Endodermal cell (in vitro differentiated cells): ENCODE data around the gene F11R. TPM values are rescaled to one million over a fixed set of nuclear protein-coding genes. Genes with fewer than 3 reads are reported as not detected.
A peak's percentile ranks its signal among the peaks of the same experiment; 100 is the strongest.
"Not testable (repeated sequence)": the region's sequence is repeated elsewhere in the genome, so short reads cannot be mapped to it uniquely, and the experiment has no call there.

ENCODE experiments used
- DNase-seq: peaks from one replicate; pipeline ENCODE4 v3.0.0-alpha.2; 2017
- H3K27ac ChIP-seq: 2 replicates; pipeline ENCODE4 v1.5.1; 2013; ENCODE audit warnings: mild to moderate bottlenecking, low read depth, low read length, moderate library complexity
- H3K27me3 ChIP-seq: 2 replicates; pipeline ENCODE4 v1.6.1; 2013; ENCODE audit warnings: mild to moderate bottlenecking, low read length, moderate library complexity; ENCODE audit not compliant: insufficient read depth, control insufficient read depth, poor library complexity, severe bottlenecking
- H3K36me3 ChIP-seq: 2 replicates; pipeline ENCODE4 v1.7.0; 2013; ENCODE audit warnings: mild to moderate bottlenecking, low read length, moderate library complexity; ENCODE audit not compliant: control insufficient read depth, insufficient read depth
- H3K4me1 ChIP-seq: one replicate; pipeline ENCODE4 v1.7.0; 2013; ENCODE audit warnings: low read length; ENCODE audit not compliant: control insufficient read depth, insufficient read depth
- H3K4me3 ChIP-seq: 2 replicates; pipeline ENCODE4 v1.5.1; 2013; ENCODE audit warnings: mild to moderate bottlenecking, low read length, moderate library complexity
- H3K9ac ChIP-seq: 2 replicates; pipeline ENCODE4 v1.6.1; 2013; ENCODE audit warnings: mild to moderate bottlenecking, low read length, moderate library complexity; ENCODE audit not compliant: poor library complexity, severe bottlenecking; ENCODE audit errors: extremely low read depth
- H3K9me3 ChIP-seq: 2 replicates; pipeline ENCODE4 v1.6.1; 2013; ENCODE audit warnings: mild to moderate bottlenecking, low read length, moderate library complexity; ENCODE audit not compliant: control insufficient read depth
- H3K27ac Mint-ChIP-seq: 2 replicates; pipeline ENCODE4 v1.8.0; 2020; ENCODE audit warnings: mixed read lengths
- H3K27me3 Mint-ChIP-seq: 2 replicates; pipeline ENCODE4 v1.8.0; 2021; ENCODE audit warnings: mild to moderate bottlenecking, mixed read lengths; ENCODE audit not compliant: insufficient read depth
- H3K36me3 Mint-ChIP-seq: 2 replicates; pipeline ENCODE4 v1.8.0; 2020; ENCODE audit warnings: low read depth, mixed read lengths
- H3K4me1 Mint-ChIP-seq: 2 replicates; pipeline ENCODE4 v1.8.0; 2020; ENCODE audit warnings: mixed read lengths
- H3K4me3 Mint-ChIP-seq: 2 replicates; pipeline ENCODE4 v1.8.0; 2020; ENCODE audit warnings: mild to moderate bottlenecking, moderate library complexity, mixed read lengths
- H3K9me3 Mint-ChIP-seq: 2 replicates; pipeline ENCODE4 v1.8.0; 2020; ENCODE audit warnings: mild to moderate bottlenecking, mixed read lengths
- CTCF ChIP-seq: fragments of 200-600 bp; sonication (generic); conservative IDR thresholded peaks from 2 replicates; pipeline ENCODE4 v1.5.0; 2021; ENCODE audit warnings: antibody characterized with exemption, mild to moderate bottlenecking
- WGBS, 2 experiments: methylation state at CpG; one replicate each; pipeline versions ENCODE4 v1.1.5 to v1.1.7; 2013; ENCODE audit warnings: missing lambda C conversion rate in 2 of 2, mixed read lengths in 1 of 2; ENCODE audit not compliant: insufficient coverage in 1 of 2, insufficient read length in 1 of 2; 5-methylcytosine and 5-hydroxymethylcytosine counted together
- total RNA-seq, 2 donors: library from RNA; stranded (reverse); fragmentation: NEBNext Ultra II Directional in 1 of 2; extraction: Animal tissue kit (Norgen Biotek cat#: 25700) in 1 of 2; gene quantifications; 2 replicates in 1 of 2; 3 replicates in 1 of 2; pipeline ENCODE4 v1.2.1, GENCODE V29; 2021

The F11R gene
- total RNA-seq, 2 donors from 2014 or later: 190 to 226 TPM

GRCh38 chr1:161031874-161032273 is 10.9 kb upstream of the F11R start:
- H3K27me3 Mint-ChIP-seq: no peaks in the 10 kb centered on the region
- peaks cover 7% of the 10 kb centered on the region for H3K9me3 ChIP-seq
- peaks cover 18% of the 10 kb centered on the region for H3K36me3 Mint-ChIP-seq
- no peaks in the 10 kb centered on the region for H3K4me1 ChIP-seq
- no peaks in the 10 kb centered on the region for H3K36me3 ChIP-seq
- H3K27ac ChIP-seq: no peak overlapping the region
- no peaks in the 10 kb centered on the region for H3K4me1 Mint-ChIP-seq
- no peak for DNase-seq
- H3K4me3 ChIP-seq: no peak overlapping the region
- H3K4me3 Mint-ChIP-seq: no peak overlapping the region
- no peaks in the 10 kb centered on the region for H3K27me3 ChIP-seq
- H3K9me3 Mint-ChIP-seq: peaks cover 19% of the 10 kb centered on the region
- no peak overlapping the region for H3K27ac Mint-ChIP-seq
- no peak for TF ChIP-seq CTCF
- WGBS, 2 experiments: 89% methylated on average over 2 of the region's 2 CpGs; no CpG with 5 or more reads in 1 of the 2 experiments
- no peak overlapping the region for H3K9ac ChIP-seq

- H3K4me1 Mint-ChIP-seq, H3K27ac Mint-ChIP-seq, H3K27ac ChIP-seq, H3K27me3 ChIP-seq, H3K4me1 ChIP-seq, H3K4me3 ChIP-seq, H3K9me3 ChIP-seq, H3K27me3 Mint-ChIP-seq, H3K36me3 ChIP-seq, H3K9ac ChIP-seq, H3K4me3 Mint-ChIP-seq, DNase-seq: not testable (repeated sequence)
- WGBS, 2 experiments: 95 to 97% methylated on average over 14 to 32 of the region's 32 CpGs
- peaks cover 18% of the 10 kb centered on the region for H3K36me3 Mint-ChIP-seq
- H3K9me3 Mint-ChIP-seq: peaks cover 19% of the 10 kb centered on the region
These were observed 8.5 kb upstream of the F11R start for GRCh38 chr1:161029466-161029865.

GRCh38 chr1:161026954-161027353 is 6.0 kb upstream of the F11R start:
- not testable (repeated sequence) for H3K36me3 ChIP-seq, H3K27me3 ChIP-seq, H3K27me3 Mint-ChIP-seq, H3K4me3 Mint-ChIP-seq, H3K27ac ChIP-seq, H3K4me1 ChIP-seq, H3K27ac Mint-ChIP-seq, H3K9me3 ChIP-seq, H3K4me1 Mint-ChIP-seq, DNase-seq, H3K9ac ChIP-seq, H3K4me3 ChIP-seq
- WGBS, 2 experiments: 86 to 88% methylated on average over 1 of the region's 1 CpG
- H3K36me3 Mint-ChIP-seq: peaks cover 18% of the 10 kb centered on the region
- H3K9me3 Mint-ChIP-seq: peaks cover 19% of the 10 kb centered on the region

GRCh38 chr1:161022432-161022831 is 1.5 kb upstream of the F11R start:
- not testable (repeated sequence) for H3K9ac ChIP-seq, H3K4me1 ChIP-seq, DNase-seq, H3K4me3 ChIP-seq, H3K27me3 ChIP-seq, H3K36me3 Mint-ChIP-seq, H3K27ac ChIP-seq, H3K27me3 Mint-ChIP-seq, H3K9me3 Mint-ChIP-seq, H3K9me3 ChIP-seq, H3K36me3 ChIP-seq
- Mint-ChIP-seq H3K4me1 (peaks cover 31% of the 10 kb centered on the region), H3K4me3 (peak overlapping the region; percentile 99), H3K27ac (peak overlapping the region; percentile 100)
- 90% methylated on average over 7 to 12 of the region's 12 CpGs for WGBS, 2 experiments
